ENCODE measurements around the gene IL31RA.

GRCh38 chr5:55960779-55961178 is 109.6 kb downstream of the IL31RA start:
- TF ChIP-seq CTCF (IDR thresholded peaks at IDR 0.05; ENCODE audit: insufficient read depth, low read depth, low read length) (no peak), EZH2 (IDR thresholded peaks at IDR 0.05; ENCODE audit: insufficient read depth, low read length) (no peak)
